Activated gamma-delta T cell treated with anti-CD3 and anti-CD28 coated beads, Interleukin-2, amount 50 U/mL, for 16 hours (primary cell): ENCODE measurements around the gene DNAJB6.
A peak's percentile ranks its signal among the peaks of the same experiment; 100 is the strongest.

ENCODE experiments used
- DNase-seq: peaks from one replicate; pipeline ENCODE4 v3.0.0-alpha.2; 2020; ENCODE audit warnings: low read depth

Gene DNAJB6

DNA sequence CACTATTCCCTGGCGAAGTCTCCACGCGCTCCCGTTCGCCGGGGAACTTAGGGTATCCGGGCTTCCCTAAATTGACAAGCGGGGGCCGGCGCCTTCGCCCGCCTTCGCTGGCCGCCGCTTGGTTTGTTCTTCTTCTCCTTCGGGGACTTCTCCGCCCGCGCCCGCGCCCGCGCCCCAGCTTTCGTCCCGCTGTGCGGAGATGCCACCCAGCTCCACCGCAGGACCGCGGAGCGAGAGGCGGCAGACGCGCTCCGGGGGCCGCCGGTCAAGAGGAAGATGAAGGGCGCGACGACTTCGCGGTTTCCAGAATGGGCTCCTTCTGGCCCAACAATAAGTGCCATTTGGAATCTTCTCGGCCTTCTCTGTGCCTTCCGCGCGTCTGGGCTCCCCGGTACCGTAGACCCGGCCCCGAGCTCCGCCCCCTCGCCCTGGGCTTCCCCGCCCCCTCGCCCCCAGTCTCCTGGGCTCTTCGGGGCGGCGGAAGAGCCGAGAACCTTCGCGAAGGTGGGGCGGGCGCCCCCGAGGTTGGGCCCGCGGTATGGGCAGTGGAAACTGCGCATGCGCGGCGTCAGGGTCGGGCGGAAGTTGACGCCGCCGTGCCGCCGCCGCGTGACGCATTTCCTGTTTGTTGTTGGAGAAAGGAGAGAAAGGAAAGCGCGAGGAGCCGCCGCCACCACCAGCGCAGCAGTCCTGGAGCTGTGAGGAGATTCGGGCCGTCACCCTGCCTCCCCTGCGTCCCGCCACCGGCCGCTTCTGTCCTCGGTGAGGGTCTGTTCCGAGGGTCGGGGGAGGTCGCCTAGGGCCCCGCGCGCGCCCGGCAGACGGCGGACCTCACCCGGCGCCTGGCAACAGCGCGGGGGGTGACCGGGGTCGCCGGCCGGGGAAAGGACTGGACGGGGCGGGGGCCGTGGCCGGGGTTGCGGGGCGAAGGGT, at the start of gene DNAJB6:
Gene DNAJB6 (plus strand): TSS at position 622 of the 933 bp plus-strand sequence. CDS start 21,569 bp downstream, outside the sequence.
- DNase-seq, result peak; percentile 91

DNA sequence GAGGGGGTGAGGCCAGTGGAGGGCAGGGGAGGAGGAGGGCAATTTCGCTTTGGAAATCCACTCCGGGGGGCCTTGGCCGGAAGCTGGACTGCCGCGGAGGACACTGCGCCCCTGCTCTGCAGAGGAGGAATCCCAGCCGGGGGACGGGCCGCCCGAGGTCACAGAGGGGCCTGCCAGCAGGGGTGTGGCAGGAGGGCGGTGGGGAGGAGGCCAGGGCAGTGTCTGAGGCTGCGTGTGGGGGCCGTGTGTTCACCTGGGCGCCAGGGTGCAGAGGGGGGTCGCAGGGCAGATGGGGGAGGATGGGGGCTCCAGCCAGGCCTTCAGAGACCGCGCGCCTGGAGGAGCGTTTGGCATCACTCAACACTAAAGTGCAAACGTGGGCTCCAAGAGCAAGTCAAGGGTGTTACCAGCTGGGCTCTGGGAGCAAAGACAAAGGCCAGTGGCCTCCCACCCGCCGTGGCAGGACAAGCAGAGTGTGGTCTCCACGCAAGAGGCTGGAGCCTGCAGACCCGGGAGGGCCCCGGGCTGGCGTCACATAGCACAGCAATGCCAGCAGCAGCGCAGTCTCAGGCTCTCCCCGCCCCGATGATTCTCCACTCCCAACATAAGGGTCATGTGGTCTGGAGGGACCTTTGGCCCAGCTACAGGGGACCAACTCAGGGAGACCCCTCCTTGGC, 45.3 kb upstream of the DNAJB6 start:
- no peak for DNase-seq

DNA sequence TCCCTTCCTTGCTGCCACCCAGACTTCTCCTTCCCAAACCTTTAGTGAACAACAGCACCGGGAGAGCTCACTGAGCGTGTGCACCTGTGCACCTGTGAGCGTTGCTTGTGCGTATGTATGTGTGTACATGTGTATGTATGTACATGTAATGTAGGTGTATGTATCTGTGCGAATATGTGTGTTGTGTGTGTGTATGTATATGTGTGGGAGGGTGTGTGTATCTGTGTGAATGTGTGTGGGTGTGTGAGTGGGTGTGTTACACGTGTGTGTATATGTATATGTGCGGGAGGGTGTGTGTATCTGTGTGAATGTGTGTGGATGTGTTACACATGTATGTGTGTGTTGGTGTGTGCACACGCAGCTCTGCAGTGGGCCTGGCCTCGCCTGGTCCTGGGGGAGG, 44.5 kb upstream of the DNAJB6 start:
- no peak for DNase-seq

DNA sequence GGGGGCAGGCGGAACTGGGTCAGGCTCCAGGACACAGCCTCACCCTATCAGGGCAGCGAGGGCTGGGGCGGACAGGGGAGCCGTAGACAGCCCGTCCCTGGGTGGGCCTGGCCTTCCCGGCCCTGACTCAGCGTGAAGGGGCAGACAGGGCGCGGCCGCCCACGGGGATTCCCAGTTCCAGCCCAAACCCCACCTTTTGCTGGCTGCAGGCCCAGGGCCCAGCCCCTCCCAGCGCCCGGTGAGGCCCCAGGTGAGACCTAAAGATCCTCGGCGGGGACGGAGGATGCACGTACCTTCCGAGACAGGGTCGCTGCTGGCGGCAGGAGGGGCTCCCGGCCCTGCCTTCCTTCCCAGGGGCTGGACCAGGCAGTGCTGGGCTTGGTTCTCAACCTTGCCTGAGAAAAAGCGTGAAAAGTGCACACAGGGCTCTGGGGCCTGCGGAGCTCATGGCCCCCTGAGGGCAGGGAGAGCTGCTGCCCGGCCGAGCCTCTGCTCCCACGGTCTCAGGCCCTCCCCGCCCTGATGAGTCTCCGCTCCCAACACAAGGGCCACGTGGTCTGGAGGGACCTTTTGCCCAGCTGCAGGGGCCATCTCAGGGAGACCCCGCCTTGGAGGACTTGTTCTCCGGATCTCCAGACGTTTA, 43.9 kb upstream of the DNAJB6 start:
- DNase-seq, result no peak

DNA sequence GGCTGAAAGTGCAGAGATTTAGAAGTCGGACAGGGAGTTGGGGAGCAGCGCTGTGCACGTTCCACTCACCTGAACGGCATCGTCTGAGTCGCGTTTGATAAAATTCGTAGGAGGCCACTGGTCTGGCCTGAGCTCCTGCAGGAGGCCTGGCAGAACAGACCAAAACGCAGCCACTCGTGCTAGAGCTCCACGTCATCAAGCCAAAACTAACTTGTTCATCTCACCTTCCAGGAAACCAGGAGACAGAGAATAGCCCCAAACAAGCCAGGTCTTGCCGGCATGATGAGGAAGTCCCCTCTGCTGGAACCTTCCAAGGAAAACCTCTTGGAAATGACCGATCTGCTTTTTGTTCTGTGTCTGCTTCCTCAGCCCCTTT, 43.4 kb upstream of the DNAJB6 start:
- no peak for DNase-seq

DNA sequence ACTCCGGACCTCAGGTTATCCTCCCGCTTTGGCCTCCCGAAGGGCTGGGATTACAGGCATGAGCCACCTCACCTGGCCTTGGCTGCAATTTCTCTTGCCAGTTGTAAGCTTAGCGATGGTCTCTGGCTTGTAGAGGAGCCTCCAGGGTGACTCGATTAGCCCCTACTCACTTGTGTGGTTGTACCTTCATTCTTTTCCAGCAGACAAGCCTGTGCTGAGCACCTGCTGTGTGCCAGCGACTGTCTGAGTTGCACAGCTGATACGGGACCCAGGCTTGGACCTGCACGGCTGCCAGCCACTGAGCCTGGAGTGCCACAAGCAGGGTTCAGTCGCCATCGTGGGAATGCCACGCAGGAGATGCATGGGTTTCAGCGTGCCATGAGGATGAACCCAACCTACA, 42.0 kb upstream of the DNAJB6 start:
- DNase-seq, result no peak

DNA sequence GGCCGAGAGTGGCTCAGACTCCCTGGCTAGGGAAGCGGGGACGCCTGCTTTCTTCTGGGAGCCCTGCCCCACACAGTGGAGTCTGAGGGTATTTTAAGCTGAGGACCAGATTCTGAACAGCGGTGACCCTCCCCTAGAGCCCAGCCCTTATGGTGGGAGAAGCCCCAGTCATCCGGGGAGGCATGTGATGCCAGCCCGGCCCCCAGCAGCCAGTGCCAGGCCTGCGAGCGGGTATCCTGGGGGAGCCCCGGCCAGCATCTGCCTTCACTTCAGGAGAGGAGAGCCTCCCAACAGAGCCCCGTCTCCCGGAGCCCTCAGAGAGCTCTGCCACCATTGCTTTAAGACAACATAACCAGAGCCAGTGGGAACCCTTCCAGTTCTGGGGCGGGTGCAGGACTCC, 41.5 kb upstream of the DNAJB6 start:
- no peak for DNase-seq

DNA sequence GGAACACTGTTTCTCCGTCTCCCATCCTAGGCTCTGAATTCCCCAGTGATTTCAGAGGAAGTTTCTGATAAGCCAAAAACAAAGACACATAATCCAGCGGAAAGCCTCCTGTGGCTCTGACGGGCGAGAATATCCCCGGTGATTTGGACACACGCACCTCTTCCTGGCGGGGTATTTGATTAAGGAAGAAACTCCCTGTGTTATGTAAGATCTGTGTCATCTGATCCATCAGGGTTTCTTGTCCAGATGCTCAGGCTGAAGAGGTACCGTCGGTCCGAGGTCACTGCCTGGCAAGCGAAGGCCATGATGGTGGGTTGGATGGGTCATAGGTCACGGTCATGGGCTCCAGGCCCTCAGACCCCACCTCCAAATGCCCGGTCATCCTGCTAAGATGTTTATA, 39.6 kb upstream of the DNAJB6 start:
- DNase-seq, result no peak

DNA sequence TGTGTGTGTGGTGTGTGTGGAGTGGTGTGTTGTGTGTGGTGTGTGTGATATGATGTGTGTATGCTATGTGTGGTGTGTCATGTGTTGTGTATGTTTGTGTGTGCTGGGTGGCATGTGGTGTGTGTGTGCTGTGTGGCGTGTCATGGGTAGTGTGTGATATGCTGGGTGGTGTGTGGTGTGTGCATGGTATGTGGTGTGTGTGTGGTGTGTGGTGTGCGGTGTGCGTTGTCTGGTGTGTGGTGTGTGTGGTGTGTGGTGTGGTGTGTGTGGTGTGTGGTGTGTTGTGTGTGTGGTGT, 37.5 kb upstream of the DNAJB6 start:
- no peak for DNase-seq

DNA sequence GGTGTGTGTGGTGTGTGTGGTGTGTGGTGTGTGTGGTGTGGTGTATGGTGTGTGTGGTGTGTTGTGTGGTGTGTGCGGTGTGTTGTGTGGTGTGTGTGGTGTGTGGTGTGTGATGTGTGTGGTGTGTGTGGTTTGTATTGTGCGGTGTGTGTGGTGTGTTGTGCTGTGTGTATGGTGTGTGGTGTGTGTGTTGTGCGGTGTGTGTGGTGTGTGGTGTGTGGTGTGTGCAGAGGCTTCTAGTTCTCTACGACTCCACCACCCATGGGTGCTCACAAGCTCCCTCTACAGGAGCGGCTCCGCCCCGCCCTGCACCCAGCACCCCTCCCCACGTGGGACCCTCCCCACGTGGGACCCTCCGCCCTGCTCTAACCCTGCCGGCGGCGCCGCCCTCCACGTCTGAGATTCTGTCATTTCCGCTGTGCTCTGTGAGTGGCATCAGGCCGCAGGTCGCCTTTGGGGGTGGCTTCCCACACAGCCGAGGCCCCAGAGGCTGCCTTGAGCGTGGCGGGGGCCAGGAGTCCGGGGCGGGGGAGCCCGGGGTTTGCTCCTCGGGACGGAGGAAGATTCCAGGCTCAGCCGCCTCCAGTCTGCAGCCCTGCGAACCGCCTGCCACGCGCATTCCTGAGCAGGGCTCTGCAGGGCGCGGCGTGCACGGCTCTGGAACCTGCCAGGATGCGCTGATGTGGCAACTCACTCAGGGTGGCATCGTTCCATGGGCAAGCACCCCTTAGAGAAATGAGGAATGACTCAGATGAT, 37.0 kb upstream of the DNAJB6 start:
- no peak for DNase-seq

DNA sequence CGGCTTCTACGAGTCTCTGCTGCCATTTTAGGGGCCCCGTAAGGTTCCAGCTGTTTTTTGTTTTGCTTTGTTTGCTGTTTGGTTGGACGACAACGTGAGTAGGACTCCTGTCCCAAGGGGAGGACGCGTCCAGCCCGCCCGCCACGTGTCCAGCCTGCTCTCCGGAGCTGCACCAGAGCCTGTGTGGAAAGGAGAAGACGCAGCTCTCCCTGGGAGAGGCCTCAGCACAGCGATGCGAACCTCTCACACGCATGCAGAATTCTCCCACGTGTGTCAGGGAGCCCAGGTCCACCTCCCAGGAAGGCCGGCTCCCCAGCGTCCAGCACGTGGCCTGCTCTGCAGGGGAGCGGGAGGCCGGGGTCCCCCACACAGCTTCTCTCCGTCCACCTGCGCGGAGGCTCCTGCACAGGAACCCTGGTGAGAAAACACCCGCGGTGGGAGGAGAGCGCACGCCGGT, 36.4 kb upstream of the DNAJB6 start:
- DNase-seq, result no peak

DNA sequence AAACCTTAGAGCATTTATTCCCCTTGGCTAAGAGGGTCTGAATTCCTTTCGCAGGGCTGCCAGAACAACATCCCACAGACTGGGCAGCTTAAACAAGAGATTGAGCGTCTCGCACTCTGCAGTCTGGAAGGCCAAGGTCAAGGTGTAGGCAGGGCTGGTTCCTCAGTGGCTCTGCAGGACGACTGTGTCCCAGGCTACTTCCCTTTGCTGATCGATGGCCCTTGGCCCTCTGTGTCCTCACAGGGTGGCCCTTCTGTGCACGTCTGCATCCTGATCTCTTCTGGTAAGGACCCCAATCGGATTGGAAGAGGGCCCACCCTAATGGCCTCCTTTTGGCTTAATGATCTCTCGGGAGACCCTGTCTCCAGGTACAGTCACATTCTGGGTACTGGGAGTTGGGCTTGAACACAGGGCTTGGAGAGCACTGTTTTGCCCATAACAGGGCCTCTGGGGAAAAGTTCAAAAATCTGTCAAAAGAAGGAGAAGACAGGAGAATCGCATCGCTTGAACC, 35.1 kb upstream of the DNAJB6 start:
- DNase-seq, result no peak

DNA sequence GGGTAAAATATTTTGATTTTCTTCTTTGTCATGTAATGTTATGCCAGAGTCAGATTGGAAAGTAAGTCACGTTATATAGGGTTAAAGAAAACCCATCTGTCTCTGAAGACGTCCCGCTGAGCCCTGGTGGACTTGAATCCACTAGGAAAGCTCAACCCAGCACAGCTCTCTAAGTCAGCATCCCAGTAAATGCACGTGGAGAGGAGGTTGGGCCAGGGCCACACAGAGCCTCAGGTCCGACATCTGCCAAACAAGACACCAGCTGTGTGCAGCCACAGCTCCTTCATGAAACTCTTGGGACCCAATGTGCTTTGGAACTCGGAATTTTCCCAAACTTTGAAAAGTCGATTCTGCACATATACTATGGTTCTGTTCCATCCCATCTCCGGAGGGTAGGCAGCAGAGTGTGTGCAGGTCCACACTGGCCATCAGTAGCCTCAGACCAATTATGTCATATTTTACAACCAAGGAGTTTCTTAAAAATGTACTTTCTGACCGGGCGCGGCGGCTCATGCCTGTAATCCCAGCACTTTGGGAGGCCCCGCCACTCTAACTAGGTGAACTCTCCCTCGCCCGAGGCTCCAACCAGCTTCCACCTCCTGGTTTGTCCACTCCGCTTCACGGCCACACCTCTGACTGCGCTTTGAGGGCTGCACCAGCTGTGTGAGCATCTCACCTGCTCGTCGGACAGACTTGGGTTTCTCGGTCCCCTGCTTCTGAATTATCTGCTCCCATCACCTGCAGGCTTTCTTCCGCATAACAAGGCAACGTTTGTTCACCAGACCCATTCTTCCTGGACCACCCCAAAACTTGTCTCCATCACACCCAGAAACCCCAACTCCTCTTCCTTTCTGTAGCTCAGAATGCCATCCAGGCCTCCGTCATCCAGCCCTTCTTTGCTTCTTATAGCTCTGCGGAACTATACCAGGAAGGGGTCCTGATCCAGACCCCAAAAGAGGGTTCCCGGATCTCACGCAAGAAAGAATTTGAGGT, 29.7 kb upstream of the DNAJB6 start:
- DNase-seq, result no peak

DNA sequence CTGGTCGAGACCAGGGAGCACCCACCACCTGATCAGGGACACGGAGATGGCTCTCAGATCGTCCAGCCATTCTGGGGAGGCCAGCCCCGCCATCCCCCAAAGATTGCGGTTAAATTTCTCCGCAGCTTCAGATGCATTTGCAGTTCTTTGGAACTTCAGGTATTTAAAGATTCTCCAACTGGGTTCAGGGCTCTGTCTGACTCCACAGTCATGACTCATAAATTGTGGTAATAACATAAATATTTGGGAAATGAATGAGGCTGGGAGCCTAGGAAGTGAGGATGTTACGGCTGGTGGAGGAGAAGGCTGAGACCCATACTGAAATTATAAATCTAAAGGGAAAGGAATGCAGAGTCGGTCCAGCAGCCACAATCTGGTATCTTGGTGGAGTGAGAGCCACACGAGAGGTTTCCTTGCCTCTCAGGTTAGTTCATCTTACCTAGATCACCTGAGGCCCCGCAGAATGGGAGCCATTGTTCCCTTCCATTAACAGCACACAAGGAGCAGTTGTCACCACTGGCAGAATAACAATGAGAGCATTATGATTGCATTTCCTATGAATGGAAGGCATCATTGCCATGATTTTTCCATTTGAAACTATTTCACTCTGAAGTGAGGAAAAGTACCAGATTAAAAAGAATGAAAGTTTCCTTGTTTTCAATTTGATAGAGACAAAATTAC, 26.7 kb upstream of the DNAJB6 start:
- DNase-seq, result no peak

DNA sequence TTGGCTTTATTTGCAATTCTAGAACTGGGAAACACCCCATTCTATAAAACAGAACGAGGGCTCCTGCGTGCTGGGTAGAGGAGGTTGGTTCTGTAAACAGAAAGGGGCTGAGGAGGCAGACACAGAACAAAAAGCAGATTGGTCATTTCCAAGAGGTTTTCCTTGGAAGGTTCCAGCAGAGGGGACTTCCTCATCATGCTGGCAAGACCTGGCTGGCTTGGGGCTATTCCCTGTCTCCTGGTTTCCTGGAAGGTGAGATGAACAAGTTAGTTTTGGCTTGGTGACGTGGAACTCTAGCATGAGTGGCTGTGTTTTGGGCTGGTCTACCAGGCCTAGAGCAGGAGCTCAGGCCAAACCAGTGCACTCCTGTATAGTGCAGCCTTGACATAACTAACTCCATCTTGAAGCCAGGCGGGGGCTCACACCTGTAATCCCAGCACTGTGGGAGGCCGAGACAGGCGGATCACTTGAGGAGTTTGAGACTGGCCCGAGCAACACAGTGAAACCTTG, 26.1 kb upstream of the DNAJB6 start:
- DNase-seq, result no peak

DNA sequence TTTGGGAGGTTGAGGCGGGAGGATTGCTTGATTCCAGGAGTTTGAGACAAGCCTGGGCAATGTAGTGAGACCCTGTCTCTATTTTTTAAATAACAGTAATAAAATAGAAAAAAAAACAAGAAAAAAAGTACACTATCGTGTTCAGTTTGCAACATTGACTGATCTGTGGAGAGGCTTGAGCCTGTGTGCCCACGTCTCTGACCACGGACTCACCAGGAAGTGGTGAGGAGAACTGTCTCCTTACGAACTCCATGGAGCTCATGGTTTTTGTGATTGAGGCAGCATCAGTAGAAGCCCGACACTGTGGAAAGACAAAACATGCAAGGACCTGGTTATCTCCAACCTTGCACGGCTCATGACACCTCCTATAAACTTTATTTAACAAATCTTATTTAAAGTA, 23.9 kb upstream of the DNAJB6 start:
- DNase-seq, result no peak

DNA sequence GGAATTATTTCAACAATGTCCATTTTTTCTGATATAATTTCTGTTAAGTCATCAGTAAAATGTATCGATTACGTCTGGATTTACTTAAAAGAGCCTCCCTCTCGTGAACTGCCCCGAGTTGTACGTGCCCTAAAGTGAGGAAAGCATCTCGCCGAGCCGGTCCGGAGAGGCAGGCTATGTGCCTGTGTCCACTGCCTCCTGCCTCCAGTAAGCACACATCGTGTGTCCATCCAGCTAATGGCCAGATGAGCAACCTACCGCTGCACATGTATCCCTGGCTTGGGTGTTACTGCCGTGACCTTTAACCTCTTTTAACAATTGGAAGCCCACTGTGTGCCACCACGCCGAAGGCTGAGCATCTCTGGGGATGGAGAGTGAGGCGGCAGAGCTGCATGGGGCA, 23.2 kb upstream of the DNAJB6 start:
- DNase-seq, result no peak

DNA sequence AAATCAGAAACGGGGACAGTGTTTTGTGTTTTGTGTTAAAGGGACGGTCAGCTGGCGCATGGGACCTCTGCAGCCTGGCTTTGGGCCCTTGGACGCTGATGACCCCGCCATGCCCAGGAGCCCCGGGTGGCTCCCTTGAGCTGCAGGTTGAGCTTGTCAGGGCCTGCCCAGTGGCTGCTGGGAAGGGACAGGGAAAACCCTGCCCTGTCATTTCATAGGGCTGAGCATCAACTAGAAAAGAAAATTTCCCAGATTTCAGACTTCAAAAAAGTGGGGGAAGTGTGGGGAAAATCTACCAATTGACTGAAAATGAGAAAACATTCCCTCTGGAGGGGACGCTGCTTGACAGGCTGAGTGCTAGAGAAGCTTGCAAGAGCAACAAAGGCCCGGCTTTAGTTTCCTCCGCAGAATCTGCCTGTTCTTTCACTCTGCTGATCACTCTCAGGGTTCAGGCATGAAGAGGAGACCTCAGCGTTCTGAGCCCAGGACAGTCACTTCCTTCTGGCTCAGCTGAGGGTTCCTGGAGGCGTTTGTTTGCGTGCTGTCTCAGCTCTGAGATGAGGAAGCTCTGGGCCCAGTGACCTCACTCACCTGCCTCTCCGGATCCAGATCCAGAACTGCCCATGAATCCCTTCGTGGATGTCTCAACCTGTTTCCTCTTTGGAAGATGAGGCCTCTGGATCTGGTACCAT, 18.6 kb upstream of the DNAJB6 start:
- no peak for DNase-seq

DNA sequence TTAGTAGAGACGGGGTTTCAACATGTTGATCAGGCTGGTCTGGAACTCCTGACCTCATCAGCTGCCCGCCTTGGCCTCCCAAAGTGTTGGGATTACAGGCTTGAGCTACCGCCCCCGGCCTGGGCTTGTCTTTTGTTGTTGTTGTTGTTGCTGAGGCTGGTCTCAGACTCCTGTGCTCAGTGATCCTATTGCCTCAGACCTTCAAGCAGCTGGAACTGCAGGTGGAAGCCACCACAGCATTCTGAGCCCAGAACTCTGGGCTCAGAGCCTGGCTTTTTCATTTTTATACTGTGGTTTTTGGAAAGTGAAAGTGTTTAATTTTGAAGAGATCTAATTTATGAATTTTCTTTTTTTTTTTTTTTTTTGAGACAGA, 16.2 kb upstream of the DNAJB6 start:
- no peak for DNase-seq

DNA sequence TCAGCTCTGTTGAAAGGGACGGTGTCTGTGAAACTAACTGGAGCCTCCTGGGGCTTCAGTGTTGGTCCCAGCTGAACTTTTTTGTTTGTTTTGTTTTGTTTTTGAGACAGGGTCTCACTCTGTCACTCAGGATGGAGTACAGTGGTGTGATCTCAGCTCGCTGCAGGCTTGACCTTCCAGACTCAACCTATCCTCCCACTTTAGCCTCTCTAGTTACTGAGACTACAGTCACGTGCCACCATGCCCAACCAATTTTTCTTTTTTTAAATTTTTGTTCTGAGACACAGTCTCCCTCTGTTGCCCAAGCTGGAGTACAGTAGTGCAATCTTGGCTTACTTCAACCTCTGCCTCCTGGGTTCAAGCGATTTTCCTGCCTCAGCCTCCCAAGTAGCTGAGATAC, 13.4 kb upstream of the DNAJB6 start:
- DNase-seq, result no peak
